HCT116 (cell line): ENCODE measurements around the gene CS.
"Not testable (repeated sequence)": the region's sequence is repeated elsewhere in the genome, so short reads cannot be mapped to it uniquely, and the experiment has no call there.

Experiments
- CBX3 ChIP-seq: IDR thresholded peaks from 2 replicates; pipeline ENCODE4 v1.6.1; 2012; ENCODE audit warnings: low read depth
- CTCF ChIP-seq, 3 experiments: fragments of 200-600 bp in 1 of 3; sonication (generic) in 1 of 3; IDR thresholded peaks in 2 of 3; conservative IDR thresholded peaks in 1 of 3; 2 replicates each; pipeline ENCODE4 v1.5.1; 2012 to 2017; ENCODE audit warnings: low read depth in 2 of 3, low read length in 2 of 3, antibody characterized with exemption in 1 of 3, borderline replicate concordance in 1 of 3, control low read depth in 1 of 3, mild to moderate bottlenecking in 1 of 3, mixed read lengths in 1 of 3, mixed run types in 1 of 3, moderate library complexity in 1 of 3; ENCODE audit not compliant: insufficient read depth in 1 of 3
- EGR1 ChIP-seq: IDR thresholded peaks from 2 replicates; pipeline ENCODE4 v1.6.1; 2012; ENCODE audit warnings: low read depth
- ELF1 ChIP-seq: IDR thresholded peaks from 2 replicates; pipeline ENCODE4 v1.6.1; 2012; ENCODE audit warnings: low read depth, borderline replicate concordance
- EZH2 ChIP-seq: fragments of 200-600 bp; sonication (generic); IDR thresholded peaks from 2 replicates; pipeline ENCODE4 v1.6.1; 2017; ENCODE audit warnings: antibody characterized with exemption, mixed run types
- JUND ChIP-seq: IDR thresholded peaks from 2 replicates; pipeline ENCODE4 v1.6.1; 2012
- POLR2A ChIP-seq: IDR thresholded peaks from 2 replicates; pipeline ENCODE4 v1.7.0; 2011; ENCODE audit warnings: borderline replicate concordance; ENCODE audit not compliant: insufficient read depth, insufficient read length; ENCODE audit errors: extremely low read depth
- POLR2AphosphoS5 ChIP-seq: IDR thresholded peaks from 2 replicates; pipeline ENCODE4 v1.6.1; 2011; ENCODE audit warnings: mild to moderate bottlenecking, low read depth, low read length, moderate library complexity
- REST ChIP-seq: IDR thresholded peaks from 2 replicates; pipeline ENCODE4 v1.6.1; 2012; ENCODE audit warnings: low read depth
- SRF ChIP-seq: IDR thresholded peaks from 2 replicates; pipeline ENCODE4 v1.6.1; 2012; ENCODE audit warnings: low read depth
- TCF7L2 ChIP-seq: IDR thresholded peaks from 2 replicates; pipeline ENCODE4 v1.7.0; 2011; ENCODE audit warnings: borderline replicate concordance, inconsistent platforms; ENCODE audit not compliant: insufficient read depth, insufficient read length; ENCODE audit errors: extremely low read depth
- ZBTB33 ChIP-seq: IDR thresholded peaks from 2 replicates; pipeline ENCODE4 v1.6.1; 2011; ENCODE audit warnings: mild to moderate bottlenecking, low read length, moderate library complexity; ENCODE audit not compliant: insufficient replicate concordance; ENCODE audit errors: extremely low read depth

- TF ChIP-seq CTCF (IDR thresholded peaks at IDR 0.05 in 2 of 3, conservative IDR thresholded peaks at IDR 0.05 in 1 of 3; ENCODE audit: borderline replicate concordance in 1 of 3, insufficient read depth in 1 of 3, low read depth in 2 of 3, low read length in 2 of 3); EZH2; REST; POLR2AphosphoS5; ELF1; CBX3; SRF; ZBTB33; POLR2A; EGR1; TCF7L2; JUND: not testable (repeated sequence)
Observed at GRCh38 chr12:56272468-56272867, 27.7 kb downstream of the CS start.
